Fibroblast of mammary gland (primary cell): ENCODE measurements around the gene FGGY.

Experiments
- DNase-seq: peaks from one replicate; pipeline ENCODE4 v3.0.0-alpha.2; 2010; ENCODE audit warnings: low read depth
- H3K4me3 ChIP-seq: 2 replicates; pipeline ENCODE4 v1.5.1; 2011; ENCODE audit warnings: low read depth, mild to moderate bottlenecking, low read length, moderate library complexity; ENCODE audit not compliant: control insufficient read depth
- CTCF ChIP-seq: conservative IDR thresholded peaks from 2 replicates; pipeline ENCODE4 v1.5.1; 2011; ENCODE audit warnings: low read depth, low read length, inconsistent platforms; ENCODE audit not compliant: control insufficient read depth, insufficient read depth

FGGY gene

GRCh38 chr1:59499273-59499942 is 202.5 kb downstream of the FGGY start:
- TF ChIP-seq CTCF = no peak
- H3K4me3 ChIP-seq = no peak overlapping the region
- peak; percentile 16 for DNase-seq

- no peak overlapping the region for H3K4me3 ChIP-seq
- TF ChIP-seq CTCF = no peak
- DNase-seq = no peak
Observed at GRCh38 chr1:59499943-59500569, 203.2 kb downstream of the FGGY start.

- no peak overlapping the region for H3K4me3 ChIP-seq
- no peak for DNase-seq
- TF ChIP-seq CTCF = no peak
Observed at GRCh38 chr1:59500950-59501742, 204.3 kb downstream of the FGGY start.

- H3K4me3 ChIP-seq = no peak overlapping the region
- TF ChIP-seq CTCF = no peak
- DNase-seq = peak; percentile 52
Observed at GRCh38 chr1:59502009-59502691, 205.3 kb downstream of the FGGY start.

- DNase-seq = no peak
- H3K4me3 ChIP-seq = no peak overlapping the region
- TF ChIP-seq CTCF = no peak
Observed at GRCh38 chr1:59504276-59504675, 207.4 kb downstream of the FGGY start.

GRCh38 chr1:59505596-59506028 is 208.7 kb downstream of the FGGY start:
- no peak for TF ChIP-seq CTCF
- H3K4me3 ChIP-seq = no peak overlapping the region
- peak; percentile 63 for DNase-seq
